GM19467 (cell line): Measurements from ENCODE around the gene NAALADL1.

Experiments used
- ATAC-seq: cut with Tn5 transposase; IDR thresholded peaks from one replicate; pipeline ENCODE4 v1.9.1; 2021; ENCODE audit warnings: mild to moderate bottlenecking, moderate library complexity; ENCODE audit not compliant: unreplicated experiment

NAALADL1 gene, protein sequence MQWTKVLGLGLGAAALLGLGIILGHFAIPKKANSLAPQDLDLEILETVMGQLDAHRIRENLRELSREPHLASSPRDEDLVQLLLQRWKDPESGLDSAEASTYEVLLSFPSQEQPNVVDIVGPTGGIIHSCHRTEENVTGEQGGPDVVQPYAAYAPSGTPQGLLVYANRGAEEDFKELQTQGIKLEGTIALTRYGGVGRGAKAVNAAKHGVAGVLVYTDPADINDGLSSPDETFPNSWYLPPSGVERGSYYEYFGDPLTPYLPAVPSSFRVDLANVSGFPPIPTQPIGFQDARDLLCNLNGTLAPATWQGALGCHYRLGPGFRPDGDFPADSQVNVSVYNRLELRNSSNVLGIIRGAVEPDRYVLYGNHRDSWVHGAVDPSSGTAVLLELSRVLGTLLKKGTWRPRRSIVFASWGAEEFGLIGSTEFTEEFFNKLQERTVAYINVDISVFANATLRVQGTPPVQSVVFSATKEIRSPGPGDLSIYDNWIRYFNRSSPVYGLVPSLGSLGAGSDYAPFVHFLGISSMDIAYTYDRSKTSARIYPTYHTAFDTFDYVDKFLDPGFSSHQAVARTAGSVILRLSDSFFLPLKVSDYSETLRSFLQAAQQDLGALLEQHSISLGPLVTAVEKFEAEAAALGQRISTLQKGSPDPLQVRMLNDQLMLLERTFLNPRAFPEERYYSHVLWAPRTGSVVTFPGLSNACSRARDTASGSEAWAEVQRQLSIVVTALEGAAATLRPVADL

DNA sequence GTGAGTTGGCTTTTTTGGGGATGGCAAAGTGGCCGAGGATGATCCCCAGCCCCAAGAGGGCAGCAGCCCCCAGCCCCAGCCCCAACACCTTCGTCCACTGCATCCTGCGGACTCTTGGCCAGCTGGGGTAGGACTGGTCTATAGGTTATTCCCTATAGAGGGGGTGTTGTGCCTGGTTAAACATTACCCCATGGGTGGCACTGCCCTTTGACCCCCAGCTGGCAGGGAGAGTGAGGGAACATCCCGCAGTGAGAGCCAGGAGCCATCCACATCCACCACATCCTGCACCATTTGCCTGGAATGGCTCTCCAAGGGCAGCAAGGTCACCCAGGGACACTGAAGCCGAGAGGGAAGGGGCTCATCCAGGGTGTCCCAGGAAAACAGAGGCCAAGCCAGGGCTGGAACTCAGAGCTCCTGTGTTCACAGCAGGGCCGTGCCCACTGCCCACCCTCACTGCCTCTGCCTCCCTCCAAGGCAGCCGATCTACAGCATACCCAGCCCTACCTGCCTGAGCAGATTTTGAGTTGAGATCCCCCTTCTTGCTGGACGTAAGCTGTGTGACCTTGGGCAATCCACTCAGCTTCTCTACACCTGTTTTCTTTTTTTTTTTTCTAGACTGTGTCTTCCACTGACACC lies at the start of gene NAALADL1:
TSS of gene NAALADL1 (minus strand) at position 135 of the 636 bp plus-strand sequence. CDS start at position 103, 32 bp downstream.
- no peak for ATAC-seq

DNA sequence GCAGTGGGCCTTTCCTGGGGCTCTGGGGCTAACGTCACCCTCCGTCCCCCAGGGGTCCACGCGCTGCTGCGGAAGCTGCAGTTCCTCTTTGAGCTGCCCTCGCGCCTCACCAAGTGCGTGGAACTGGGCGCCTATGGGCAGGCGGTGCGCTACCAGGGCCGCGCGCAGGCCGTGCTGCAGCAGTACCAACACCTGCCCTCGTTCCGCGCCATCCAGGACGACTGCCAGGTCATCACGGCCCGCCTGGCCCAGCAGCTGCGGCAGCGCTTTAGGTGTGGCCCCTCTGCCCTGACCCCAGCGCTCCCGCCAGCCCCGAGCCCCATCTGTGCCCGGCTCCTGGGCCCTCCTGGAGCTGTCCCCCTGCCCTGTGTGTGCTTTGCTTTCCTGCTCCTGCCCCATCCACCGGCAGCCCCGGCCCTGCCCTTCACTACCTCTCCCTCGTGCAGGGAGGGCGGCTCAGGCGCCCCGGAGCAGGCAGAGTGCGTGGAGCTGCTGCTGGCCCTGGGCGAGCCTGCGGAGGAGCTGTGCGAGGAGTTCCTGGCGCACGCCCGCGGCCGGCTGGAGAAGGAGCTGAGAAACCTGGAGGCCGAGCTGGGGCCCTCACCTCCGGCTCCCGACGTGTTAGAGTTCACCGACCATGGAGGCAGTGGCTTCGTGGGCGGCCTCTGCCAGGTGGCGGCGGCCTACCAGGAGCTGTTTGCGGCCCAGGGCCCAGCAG lies 49.6 kb upstream of the NAALADL1 start:
- ATAC-seq = no peak

DNA sequence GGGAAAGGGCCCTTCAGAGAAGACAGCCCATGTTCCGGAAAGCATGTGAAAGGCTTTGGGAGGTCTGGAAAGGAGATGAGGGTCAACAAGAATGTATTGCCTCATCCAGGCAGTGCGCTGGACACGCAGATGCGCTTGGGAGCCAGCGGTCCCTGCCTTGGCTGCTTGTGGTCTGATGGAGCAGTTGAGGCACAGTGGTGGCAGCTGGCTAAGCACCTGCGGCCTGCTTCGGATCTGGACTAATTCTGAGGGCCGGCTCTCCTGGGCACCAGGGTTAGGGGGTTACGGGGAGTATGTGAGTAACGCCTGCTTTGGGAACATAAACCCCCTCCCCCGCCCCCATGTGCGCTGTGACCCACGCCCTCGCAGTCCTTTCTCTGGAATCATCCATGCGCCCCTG lies 48.7 kb upstream of the NAALADL1 start:
- ATAC-seq = no peak

DNA sequence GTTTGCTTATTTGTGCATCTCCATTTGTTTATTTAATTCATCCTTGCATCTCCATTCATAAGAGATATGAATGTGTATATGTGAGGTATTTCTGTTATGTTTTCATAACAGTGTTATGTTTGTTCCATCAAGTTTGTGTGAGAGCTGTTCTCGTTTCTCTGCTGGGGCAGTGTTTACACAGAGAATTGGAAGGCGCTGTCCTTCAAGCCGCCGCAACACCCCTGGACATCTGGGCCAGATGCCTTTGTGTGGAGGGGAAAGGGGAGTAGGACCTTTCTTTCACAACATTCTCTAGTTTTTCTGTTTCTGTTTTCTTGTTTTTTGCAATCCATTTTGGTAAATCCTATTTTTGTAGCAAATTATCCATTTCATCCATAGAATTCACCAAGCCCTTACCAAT lies 46.3 kb upstream of the NAALADL1 start:
- no peak for ATAC-seq

DNA sequence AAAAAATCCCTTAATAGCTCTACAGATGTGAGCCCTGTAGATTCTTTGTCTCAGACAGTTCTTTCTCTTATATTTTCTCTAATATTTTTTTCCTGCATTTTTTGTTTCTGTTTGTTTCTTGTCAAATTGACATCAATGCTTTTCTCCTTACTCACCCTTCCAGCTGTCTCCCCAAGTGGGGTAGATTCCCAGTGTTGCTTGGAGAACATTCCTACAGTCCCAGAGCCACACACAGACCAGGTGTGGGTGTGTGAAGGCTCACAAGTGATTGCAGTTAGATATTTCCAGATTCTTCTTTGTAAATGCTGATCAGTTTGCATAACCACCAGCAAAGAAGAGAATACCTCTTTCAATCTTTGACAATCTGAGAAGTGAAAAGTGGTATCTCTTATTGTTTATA lies 45.1 kb upstream of the NAALADL1 start:
- ATAC-seq = no peak

DNA sequence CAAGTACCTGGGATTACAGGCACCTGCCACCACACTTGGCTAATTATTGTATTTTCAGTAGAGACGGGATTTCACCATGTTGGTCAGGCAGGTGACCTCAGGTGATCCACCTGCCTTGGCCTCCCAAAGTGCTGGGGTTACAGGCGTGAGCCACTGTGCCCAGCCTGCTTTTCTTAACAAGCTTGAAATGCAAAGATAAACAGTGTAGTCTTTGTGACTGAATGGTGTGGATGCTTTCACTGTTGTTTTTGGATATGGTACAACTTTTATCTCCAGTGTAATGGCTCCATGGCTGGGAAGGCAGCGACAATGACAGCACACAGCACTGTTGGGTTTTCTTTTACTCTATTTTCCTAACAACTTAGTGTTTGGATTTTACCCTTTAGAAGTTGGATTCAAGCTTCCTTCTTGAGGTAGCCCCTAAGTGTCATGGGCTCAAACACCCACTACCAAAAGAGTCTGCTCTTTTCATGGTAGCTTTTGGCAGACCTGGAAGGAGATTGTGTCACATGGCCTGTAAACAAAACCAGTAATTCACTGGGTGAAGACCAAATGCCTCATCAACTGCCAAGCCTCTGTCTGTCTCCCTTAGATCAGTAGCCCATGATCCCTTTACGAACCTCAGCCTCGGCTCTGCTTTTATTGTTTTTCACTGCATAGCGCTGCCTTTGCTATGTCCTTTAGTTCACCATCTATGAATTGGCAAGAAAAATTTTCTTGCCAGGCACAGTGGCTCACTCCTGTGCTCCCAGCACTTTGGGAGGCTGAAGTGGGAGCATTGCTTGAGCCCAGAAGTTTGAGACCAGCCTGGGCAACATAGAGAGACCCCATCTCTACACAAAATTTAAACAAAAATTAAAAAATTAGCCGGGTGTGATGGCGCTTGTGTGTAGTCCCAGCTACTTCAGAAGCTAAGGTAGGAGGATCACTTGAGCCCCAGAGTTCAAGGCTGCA lies 44.1 kb upstream of the NAALADL1 start:
- no peak for ATAC-seq

DNA sequence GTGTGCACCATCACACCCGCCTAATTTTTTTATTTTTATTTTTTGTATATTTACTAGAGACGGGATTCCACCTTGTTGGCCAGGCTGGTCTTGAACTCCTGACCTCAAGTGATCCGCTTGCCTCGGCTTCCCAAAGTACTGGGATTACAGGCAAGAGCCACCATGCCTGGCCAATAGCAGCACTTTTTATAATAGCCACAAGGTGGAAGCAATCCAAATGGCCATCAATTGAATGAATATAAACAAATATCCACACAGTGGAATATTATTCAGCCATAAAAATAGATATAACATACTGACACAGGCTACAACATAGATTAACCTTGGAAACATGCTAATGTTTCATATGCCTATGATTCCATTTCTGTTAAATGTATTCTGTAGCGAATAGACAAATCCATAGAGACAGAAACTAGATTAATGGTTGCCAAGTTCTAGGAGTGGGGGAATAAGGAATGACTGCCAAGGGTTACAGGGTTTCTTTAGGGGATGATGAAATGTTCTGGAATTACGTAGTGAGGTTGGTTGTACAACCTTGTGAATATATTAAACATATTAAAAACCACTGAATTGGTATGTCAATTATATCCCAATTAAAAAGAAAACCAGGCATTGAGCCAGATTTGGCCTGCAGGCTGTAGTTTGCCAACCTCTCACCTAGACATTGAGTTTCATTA lies 42.5 kb upstream of the NAALADL1 start:
- ATAC-seq = no peak

DNA sequence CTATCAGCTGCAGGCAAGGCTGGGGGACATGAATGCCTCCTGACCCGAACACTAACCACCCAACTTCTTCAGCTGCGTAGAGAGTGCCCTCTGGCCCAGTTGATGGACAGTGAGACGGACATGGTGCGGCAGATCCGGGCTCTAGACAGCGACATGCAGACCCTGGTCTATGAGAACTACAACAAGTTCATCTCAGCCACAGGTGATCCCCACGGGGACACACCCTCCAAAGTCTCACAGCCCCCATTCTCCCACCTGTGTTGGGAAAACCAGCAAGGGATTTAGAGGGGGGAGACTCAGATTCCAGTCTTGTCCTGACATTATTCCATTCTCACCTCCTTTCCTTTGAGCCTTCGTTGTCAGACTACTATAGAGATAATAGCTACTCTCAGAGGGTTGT lies 38.6 kb upstream of the NAALADL1 start:
- no peak for ATAC-seq

DNA sequence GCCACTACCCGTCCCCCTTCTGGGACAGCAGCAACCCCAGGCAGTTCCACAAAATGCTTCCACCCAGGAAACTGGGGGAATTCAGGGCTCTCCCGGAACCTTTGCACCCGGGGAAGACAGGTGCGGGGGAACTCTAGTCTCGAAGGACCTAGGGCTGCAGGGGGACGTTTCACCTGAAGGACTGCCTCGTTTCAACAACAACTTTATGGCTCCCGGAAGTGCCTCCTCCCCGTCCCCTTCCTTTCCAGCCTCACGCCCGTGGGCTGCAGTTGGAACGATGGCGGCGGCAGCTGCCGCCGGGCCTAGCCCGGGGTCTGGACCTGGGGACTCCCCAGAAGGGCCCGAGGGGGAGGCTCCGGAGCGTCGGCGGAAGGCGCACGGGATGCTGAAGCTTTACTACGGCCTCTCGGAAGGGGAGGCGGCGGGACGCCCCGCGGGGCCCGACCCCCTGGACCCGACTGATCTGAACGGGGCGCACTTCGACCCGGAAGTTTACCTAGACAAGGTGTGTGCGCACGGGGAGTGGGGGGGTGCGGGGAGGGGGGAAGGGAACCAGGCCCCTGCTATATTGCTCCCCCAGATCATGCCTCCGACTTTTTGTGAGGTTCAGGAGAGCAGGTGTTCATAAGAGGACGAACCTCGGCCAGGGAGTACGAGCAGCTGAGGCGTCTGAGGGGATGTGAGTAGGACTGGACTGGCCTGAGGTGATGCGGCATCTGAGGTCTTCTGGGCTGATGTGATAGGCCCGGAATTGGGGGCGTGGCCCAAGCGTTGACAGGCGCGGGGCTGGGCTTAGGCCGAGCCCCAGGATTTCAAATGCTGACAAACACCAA lies 37.8 kb upstream of the NAALADL1 start, which contains the start of gene VPS51:
TSS of gene VPS51 (plus strand) at position 241 of the 833 bp plus-strand sequence. CDS start at position 278, 37 bp downstream.
- ATAC-seq = peak; percentile 71

DNA sequence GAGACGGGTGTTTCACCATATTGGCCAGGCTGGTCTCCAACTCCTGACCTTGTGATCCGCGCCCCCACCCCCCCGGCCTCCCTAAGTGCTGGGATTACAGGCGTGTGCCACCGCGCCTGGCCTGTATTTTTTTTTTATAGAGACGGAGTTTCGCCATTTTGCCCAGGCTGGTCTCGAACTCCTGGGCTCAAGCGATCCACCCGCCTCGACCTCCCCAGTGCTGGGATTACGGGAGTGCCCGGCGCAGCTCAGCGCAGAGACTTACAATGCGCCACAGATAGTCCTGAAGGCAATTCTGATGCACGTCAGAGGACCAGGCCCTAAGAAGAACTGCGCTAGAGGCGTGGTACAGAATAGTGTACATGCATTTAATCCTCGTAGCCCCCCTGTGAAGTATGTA lies 37.1 kb upstream of the NAALADL1 start:
- ATAC-seq = no peak

DNA sequence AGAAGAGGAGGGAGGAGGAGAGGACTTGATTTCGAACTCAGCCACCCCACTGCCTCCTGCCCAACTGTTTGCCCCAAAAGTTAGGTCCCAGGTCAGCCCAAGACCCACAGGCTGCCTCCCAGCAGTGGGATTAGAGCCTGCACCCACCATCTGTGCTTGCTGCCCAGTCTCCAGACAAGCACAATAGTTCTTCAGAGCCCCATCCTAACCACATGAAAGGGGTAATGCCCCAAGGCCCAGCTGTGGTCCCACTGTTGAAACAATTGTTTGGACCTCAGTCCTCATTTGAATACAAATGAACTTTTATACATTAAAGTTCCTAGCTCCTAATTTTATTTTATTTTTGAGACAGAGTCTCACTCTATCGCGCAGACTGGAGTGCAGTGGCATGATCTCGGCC lies 32.3 kb upstream of the NAALADL1 start:
- no peak for ATAC-seq

DNA sequence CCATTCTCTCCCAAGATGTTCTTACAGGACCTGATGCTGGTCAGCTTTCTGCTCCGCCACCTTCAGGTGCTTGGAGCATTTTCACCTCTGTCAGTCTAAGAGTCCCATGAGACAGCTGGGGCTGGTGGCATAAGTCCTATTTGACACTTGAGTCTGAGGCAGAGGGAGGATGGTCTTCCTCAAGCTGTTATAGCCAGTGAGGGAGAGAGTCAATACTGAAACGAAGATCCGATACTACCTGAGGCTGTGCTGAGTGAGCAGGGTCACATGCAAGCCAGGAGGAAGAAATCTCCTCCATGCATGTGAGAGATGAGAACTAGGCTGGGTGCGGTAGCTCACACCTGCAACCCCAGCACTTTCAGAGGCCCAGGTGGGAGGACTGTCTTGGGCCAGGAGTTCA lies 31.3 kb upstream of the NAALADL1 start:
- no peak for ATAC-seq

DNA sequence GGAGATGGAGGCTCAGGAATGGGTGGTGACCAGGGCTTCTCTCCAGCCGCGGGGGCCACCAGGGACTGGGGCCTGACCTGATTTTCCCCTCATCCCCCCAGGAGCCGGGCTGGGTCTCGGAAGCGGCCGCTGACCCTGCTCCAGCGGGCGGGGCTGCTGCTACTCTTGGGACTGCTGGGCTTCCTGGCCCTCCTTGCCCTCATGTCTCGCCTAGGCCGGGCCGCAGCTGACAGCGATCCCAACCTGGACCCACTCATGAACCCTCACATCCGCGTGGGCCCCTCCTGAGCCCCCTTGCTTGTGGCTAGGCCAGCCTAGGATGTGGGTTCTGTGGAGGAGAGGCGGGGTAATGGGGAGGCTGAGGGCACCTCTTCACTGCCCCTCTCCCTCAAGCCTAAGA lies 29.5 kb upstream of the NAALADL1 start:
- no peak for ATAC-seq

DNA sequence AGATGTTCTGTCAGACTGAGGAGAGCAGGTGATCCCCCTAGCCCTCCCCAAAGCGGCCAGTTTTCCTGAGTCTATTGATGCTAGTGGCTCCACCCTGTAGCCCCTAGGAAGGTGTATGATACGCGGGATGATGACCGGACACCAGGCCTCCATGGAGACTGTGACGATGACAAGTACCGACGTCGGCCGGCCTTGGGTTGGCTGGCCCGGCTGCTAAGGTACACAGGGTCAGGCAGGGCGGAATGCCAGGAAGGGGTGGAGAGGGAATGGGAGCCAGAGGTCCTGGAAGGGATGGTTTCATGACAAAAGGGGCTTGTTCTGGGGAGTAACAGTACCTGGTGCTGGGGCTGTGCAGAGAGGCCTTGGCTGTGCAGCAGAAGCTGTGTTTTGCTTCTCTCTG lies 28.9 kb upstream of the NAALADL1 start:
- ATAC-seq = no peak

DNA sequence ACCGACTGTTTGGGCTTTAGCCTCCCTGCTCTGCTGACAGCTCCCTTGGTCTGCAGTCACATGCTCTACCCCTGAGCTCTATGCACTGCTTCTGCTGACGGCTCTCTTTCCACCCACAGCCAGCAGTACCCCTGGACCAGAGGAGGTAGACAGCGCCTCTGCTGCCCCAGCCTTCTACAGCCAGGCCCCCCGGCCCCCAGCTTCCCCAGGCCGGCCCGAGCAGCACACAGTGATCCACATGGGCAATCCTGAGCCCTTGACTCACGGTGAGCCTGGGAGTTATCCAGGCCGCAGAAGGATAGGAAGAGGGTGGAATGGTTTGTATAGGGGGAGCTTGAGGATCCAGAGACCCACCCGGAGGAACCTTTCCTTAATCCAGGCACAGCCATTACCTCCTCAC lies 28.5 kb upstream of the NAALADL1 start:
- ATAC-seq = no peak

DNA sequence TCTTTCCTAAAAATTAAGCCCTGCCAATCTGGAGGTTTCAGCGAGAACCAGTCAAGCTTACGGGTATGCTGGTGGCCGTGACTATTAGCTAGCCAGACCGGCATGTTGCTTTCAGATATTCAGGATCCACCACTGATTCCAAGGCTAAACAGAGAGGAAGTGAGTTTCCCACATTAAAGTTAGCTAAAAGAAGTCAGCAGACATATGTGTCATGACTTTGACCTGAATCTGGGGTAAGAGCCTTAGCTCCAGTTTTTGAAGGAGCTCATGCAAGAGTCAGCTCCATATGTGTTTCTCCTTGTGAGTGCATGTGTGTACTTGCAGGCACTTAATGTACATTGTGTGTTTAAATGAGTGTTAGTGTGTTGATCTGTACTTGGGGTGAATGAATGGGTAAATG lies 27.1 kb upstream of the NAALADL1 start:
- ATAC-seq = no peak

DNA sequence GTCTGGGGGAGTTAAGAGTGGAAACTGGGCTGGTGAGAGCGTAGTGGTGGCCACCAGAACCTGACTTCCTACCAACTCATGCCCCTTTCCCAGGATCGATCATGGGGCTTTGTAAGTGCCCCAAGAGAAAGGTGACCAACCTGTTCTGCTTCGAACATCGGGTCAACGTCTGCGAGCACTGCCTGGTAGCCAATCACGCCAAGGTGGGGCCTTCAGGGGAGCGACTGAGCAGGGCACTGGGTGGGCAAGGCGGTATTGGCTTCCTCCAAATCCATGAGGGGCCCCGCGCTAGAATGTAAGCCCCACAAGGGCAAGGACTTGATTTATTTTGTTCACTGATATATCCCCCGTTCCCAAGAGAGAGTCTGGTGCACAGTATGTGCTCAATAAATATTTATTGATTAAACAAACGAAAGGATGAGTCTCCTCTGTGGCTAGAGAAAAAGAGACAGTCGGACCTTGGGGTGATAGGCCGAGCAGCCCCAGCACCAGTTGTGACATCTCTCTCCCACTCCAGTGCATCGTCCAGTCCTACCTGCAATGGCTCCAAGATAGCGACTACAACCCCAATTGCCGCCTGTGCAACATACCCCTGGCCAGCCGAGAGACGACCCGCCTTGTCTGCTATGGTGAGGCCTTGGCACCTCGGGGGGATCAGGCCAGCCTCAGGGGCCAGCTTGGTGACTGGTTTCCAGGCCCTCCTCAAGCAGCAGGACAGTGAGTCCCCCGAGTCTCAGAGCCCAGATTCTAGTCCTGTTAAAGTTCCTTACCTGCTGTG lies 26.4 kb upstream of the NAALADL1 start:
- peak; percentile 1 for ATAC-seq
